Raji (cell line): ENCODE measurements around the gene TBCK.

Experiments
- POLR2A ChIP-seq: IDR thresholded peaks from 2 replicates; pipeline ENCODE4 v1.6.1; 2011; ENCODE audit warnings: low read depth, low read length, control low read depth; ENCODE audit not compliant: insufficient read depth

Gene TBCK

GRCh38 chr4:106303548-106304281, 12.3 kb downstream of the TBCK start:
- no peak for TF ChIP-seq POLR2A

GRCh38 chr4:106302062-106302438, 14.0 kb downstream of the TBCK start:
- TF ChIP-seq POLR2A: no peak

DNA sequence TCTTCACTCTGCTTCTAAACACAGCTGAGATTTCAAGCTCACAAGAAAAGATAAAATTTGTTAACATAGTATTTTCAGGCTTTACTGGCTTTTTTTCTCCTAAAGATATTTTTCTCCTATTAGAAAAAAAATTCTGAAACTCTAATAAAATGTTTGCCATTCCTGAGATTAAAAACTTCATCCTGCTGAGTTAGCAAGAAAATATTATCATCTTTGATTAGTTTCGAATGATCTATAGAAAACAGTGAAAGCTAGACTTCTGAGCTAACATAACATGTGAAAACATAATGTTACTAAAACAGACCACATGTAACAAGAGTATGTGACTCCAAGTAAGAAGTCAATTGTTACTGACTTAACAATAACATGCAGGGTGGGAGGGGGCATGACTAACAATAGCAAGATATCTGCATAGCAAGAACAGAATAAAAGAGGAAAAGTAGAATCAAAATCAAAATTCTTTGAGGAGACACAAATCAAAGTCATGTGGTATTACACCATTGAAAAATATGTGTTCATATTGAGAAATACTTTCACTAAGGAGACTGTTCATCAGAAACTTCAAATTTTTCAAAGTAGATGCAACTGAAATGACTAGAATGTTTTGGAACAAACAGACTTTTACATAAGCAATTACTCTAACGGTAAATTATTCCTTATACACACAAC, 14.5 kb downstream of the TBCK start:
- TF ChIP-seq POLR2A: no peak

DNA sequence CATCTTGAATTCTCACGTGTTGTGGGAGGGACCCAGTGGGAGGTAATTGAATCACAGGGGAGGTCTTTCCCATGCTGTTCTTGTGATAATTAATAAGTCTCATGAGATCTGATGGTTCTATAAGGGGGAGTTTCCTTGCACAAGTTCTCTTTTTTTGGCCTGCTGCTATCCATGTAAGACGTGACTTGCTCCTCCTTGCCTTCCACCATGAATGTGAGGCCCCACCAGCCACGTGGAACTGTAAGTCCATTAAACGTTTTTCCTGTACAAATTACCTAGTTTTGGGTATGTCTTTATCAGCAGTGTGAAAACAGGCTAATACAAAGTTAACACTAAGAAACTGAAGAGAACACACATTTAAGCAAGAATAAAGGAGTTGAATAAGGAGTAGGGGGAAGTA, 16.0 kb downstream of the TBCK start:
- TF ChIP-seq POLR2A: no peak

GRCh38 chr4:106297245-106298035, 18.6 kb downstream of the TBCK start:
- no peak for TF ChIP-seq POLR2A

- TF ChIP-seq POLR2A: no peak
Observed at GRCh38 chr4:106294062-106294461, 21.9 kb downstream of the TBCK start.

DNA sequence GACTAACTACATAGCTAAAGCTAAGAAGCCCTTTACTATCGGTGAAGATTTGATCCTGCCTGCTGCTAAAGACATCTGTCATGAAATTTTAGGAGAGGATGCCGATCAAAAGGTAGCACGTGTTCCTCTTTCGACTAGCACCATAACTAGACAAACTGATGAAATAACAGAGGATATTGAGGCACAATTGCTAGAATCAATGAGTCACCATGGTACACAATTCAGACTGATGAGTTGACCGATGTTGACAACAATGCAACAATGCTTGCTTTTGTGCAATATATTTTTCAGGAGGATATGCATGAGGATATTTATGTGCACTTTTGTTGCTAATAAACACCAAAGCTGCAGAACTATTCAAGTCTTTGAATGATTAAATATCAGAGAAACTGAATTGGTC, 24.3 kb downstream of the TBCK start:
- TF ChIP-seq POLR2A: no peak

DNA sequence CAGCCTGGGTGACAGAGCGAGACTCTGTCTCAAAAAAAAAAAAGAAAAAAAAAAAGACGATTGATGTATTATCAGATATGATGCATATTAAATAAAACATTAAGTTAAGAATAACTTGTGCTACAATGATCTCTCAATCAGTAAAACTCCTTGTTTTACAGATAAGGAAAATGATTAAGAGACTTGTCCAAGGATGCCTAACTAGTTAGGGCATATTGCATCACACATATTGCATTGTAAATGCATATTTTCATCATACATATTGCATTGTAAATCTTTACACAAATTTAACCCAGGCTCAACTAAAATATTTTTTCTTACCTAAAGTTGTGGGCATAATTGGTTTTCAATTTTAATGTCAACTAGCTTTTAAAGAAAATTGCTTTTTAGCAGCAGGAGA, 26.3 kb downstream of the TBCK start:
- TF ChIP-seq POLR2A: no peak

DNA sequence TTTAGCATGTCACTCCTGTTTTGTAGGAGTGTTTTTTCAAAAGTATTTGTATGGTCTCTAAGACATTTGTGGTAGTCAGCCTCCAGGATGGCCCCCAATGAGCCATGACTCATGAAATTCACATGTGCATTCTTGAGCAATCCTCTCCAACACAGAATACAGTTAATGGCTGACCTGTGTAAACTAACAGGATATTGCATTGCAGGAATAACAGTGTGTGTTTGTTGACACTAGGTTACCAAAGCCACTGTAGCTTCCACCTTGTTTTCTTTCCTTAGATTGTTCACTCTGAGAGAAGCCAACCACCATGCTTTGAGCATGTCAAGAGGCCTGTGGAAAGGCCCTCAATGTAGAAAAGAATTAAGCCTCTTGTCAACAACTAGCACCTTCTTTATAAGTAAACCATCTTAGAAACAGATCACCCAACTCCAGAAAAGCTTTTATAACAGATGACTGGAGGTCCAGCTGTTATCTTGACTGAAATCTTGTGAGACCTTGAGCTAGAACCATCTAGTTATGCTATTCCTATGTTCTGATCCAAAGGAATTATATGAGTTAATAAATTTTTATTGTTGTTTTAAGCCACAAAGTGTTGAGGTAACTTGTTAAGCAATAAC, 28.5 kb downstream of the TBCK start:
- TF ChIP-seq POLR2A: no peak

DNA sequence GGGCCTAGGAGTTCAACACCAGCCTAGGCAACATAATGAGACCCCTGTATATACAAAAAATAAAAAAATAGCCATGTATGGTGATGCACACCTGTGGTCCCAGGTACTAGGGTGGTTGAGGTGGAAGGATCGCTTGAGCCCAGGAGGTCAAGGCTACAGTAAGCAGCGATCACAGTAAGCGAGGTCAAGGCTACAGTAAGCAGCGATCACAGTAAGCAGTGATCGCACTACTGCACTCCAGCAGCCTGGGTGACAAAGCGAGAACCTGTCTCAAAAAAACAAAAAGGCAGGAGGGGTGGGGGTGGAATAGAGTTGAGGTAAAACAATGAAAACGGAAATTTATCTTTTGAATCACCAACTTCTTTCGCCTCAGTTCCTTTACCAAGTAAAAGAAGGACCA, 29.4 kb downstream of the TBCK start:
- TF ChIP-seq POLR2A: no peak

DNA sequence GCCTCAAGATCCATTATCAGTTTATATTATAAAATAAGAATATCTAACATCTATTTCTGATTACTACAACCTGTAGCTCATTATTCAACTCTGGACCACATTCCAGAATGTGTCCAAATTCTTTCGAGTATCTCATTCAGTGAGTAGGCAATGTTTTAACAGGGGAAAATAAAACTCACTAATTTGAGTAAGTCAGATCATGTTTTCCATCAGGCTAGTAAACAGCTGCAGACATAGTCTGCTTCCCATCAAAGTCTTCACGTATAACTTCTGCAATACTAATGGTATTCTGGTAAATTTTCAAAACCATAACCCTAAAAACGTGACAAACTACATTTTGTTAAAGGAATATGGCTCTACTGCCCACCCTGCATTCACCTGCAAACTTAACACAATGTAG, 31.8 kb downstream of the TBCK start:
- TF ChIP-seq POLR2A: no peak

DNA sequence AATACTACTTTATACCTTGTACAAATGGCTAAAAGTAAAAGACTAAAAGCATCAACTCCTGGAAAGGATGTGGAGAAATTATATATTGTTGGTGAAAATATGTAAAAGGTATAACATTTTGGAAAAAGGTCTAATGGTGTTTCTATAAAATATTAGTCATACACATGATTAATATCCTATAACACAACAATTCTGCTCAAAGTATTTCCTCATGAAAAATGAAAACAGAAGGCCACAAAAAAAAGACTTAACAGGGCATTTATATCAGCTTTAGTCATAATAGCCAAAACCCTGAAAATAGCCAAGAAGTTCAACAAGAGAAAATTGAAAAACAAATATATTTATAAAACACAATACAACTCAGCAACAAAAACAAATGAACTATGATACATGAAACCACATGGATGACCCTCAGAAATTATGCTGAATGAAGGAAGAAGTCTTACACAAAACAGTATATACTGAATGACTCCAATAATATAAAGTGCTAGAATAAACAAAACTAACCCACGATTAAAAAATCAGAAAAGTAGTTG, 38.8 kb downstream of the TBCK start:
- no peak for TF ChIP-seq POLR2A

DNA sequence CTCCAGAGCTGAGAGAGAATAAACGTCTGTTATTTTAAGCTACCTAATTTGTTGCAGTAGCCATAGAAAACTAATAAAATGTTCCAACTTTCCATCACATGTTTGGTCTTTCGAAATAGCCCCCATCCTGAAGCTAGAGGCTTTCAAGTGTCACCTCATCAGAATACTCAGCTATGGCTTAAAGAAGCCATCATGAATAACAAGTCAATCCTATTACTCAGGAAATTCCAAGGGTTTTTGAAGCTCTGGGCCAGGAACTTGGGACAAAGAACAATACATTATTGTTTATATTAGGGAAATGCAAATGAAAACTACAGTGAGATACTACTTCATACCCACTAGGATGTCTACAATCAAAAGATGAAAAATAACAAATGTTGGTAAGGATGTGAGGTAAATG, 42.2 kb downstream of the TBCK start:
- TF ChIP-seq POLR2A: no peak

- TF ChIP-seq POLR2A: no peak
Observed at GRCh38 chr4:106270736-106271135, 45.3 kb downstream of the TBCK start.

DNA sequence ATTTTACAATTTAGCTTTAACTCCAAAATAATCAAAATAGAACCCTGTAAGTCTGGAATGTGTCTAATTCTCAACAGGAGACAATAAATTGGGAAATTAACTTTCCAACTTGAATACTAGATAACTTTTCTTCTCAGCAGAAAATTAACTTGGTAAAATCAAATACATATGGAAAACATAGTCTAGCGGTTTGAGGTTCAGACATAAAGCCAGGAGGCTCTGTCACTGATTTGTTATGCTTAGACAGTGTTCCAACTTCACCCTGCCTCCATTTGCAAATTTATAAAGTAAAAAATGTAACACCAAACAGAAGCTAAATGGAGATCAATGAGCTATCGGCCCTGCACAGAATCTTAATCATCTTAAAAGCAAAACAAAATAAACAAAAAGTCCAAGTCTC, 46.3 kb downstream of the TBCK start:
- TF ChIP-seq POLR2A: no peak
